B cell (primary cell): ENCODE data around the gene GALNT10. TPM values are rescaled to one million over a fixed set of nuclear protein-coding genes. Genes with fewer than 3 reads are reported as not detected.

Experiments
- ATAC-seq: fragments of 200-7000 bp; cut with Tn5 transposase; one replicate; pipeline ENCODE4 v1.10.0; 2021; ENCODE audit warnings: low read depth, mild to moderate bottlenecking, moderate number of reproducible peaks, moderate library complexity
- CTCF ChIA-PET: fragments of 350-600 bp; sonication (Branson Sonifier 250); formaldehyde crosslinking; loops from one replicate; lab custom pipeline; 2021; ENCODE audit warnings: antibody characterized with exemption, inconsistent platforms; lab: Charles Lee
- POLR2A ChIA-PET: fragments of 350-600 bp; sonication (Branson Sonifier 250); formaldehyde crosslinking; loops from one replicate; lab custom pipeline; 2021; ENCODE audit warnings: antibody characterized with exemption; lab: Charles Lee
- DNase-seq: peaks from one replicate; pipeline ENCODE4 v3.0.0; 2013
- H2AFZ ChIP-seq: 2 replicates; pipeline ENCODE4 v1.6.1; 2012; ENCODE audit warnings: mild to moderate bottlenecking, low read depth, low read length; ENCODE audit not compliant: insufficient read depth, poor library complexity, severe bottlenecking
- H3K27ac ChIP-seq, 2 donors: 1 replicate in 1 of 2; 2 replicates in 1 of 2; pipeline ENCODE4 v1.5.1; 2012 to 2013; ENCODE audit warnings: low read length in 2 of 2, mild to moderate bottlenecking in 2 of 2, moderate library complexity in 1 of 2
- H3K27me3 ChIP-seq, 4 experiments: fragments of 200-600 bp in 1 of 4; sonication (generic) in 1 of 4; replicated peaks in 1 of 4; 1 replicate in 2 of 4; 2 replicates in 2 of 4; pipeline versions ENCODE4 v1.6.1 to v1.7.0; 2013 to 2016; ENCODE audit warnings: low read length in 3 of 4, mild to moderate bottlenecking in 2 of 4, mixed read lengths in 1 of 4, moderate library complexity in 1 of 4; ENCODE audit not compliant: insufficient read depth in 4 of 4, control insufficient read depth in 3 of 4; ENCODE audit errors: control extremely low read depth in 1 of 4
- H3K36me3 ChIP-seq, 2 experiments: replicated peaks in 1 of 2; 1 replicate in 1 of 2; 2 replicates in 1 of 2; pipeline versions ENCODE4 v1.6.1 to v1.7.1; 2013; ENCODE audit warnings: low read length in 1 of 2; ENCODE audit not compliant: insufficient read depth in 2 of 2, control insufficient read depth in 1 of 2; ENCODE audit errors: control extremely low read depth in 1 of 2, extremely low read depth in 1 of 2
- H3K4me1 ChIP-seq, 2 donors: fragments of 200-600 bp in 1 of 2; sonication (generic) in 1 of 2; 1 replicate in 1 of 2; 2 replicates in 1 of 2; pipeline versions ENCODE4 v1.5.1 to v1.6.1; 2013 to 2017; ENCODE audit warnings: low read length in 2 of 2; ENCODE audit not compliant: control insufficient read depth in 2 of 2, insufficient read depth in 2 of 2
- H3K4me2 ChIP-seq: replicated peaks from 2 replicates; pipeline ENCODE3; 2012; ENCODE audit warnings: mild to moderate bottlenecking, low read depth, low read length; ENCODE audit not compliant: poor library complexity, severe bottlenecking
- H3K4me3 ChIP-seq, 5 experiments: fragments of 200-600 bp in 1 of 5; sonication (generic) in 1 of 5; 1 replicate in 3 of 5; 2 replicates in 2 of 5; pipeline versions ENCODE4 v1.5.1 to v1.7.0; 2011 to 2016; ENCODE audit warnings: low read length in 4 of 5, mild to moderate bottlenecking in 4 of 5, low read depth in 2 of 5, control low read depth in 1 of 5, moderate library complexity in 1 of 5; ENCODE audit not compliant: insufficient read depth in 1 of 5; ENCODE audit errors: control extremely low read depth in 1 of 5, extremely low read depth in 1 of 5
- H3K79me2 ChIP-seq: fragments of 200-600 bp; sonication (generic); one replicate; pipeline ENCODE4 v1.6.0; 2016; ENCODE audit warnings: low read length; ENCODE audit not compliant: control insufficient read depth, insufficient read depth
- H3K9ac ChIP-seq: fragments of 200-600 bp; sonication (generic); 2 replicates; pipeline ENCODE4 v1.6.1; 2017; ENCODE audit warnings: mild to moderate bottlenecking, low read length, moderate library complexity
- H3K9me3 ChIP-seq, 3 donors: one replicate each; pipeline versions ENCODE4 v1.6.1 to v1.7.1; 2013; ENCODE audit warnings: low read length in 2 of 3; ENCODE audit not compliant: control insufficient read depth in 2 of 3, insufficient read depth in 1 of 3; ENCODE audit errors: control extremely low read depth in 1 of 3
- H4K20me1 ChIP-seq: 2 replicates; pipeline ENCODE4 v1.6.0; 2012; ENCODE audit warnings: mild to moderate bottlenecking, low read length; ENCODE audit not compliant: insufficient read depth, control insufficient read depth, poor library complexity, severe bottlenecking
- H3K27ac Mint-ChIP-seq: one replicate; pipeline ENCODE4 v1.8.0; 2021; ENCODE audit warnings: mixed read lengths
- H3K27me3 Mint-ChIP-seq: one replicate; pipeline ENCODE4 v1.8.0; 2021; ENCODE audit warnings: mixed read lengths
- H3K4me1 Mint-ChIP-seq: one replicate; pipeline ENCODE4 v1.8.0; 2021; ENCODE audit warnings: mixed read lengths
- H3K4me3 Mint-ChIP-seq: one replicate; pipeline ENCODE4 v1.8.0; 2021; ENCODE audit warnings: mixed read lengths
- H3K9me3 Mint-ChIP-seq: one replicate; pipeline ENCODE4 v1.8.0; 2022; ENCODE audit warnings: mixed read lengths; ENCODE audit not compliant: insufficient read depth
- CTCF ChIP-seq: fragments of 200-600 bp; IDR thresholded peaks from one replicate; pipeline ENCODE4 v1.8.0; 2022; ENCODE audit warnings: antibody characterized with exemption, mild to moderate bottlenecking
- EZH2 ChIP-seq: IDR thresholded peaks from 2 replicates; pipeline ENCODE4 v1.6.1; 2012; ENCODE audit warnings: borderline replicate concordance, low read depth, mild to moderate bottlenecking, moderate library complexity, low read length; ENCODE audit not compliant: insufficient read depth, poor library complexity, severe bottlenecking
- WGBS: methylation state at CpG from one replicate; pipeline ENCODE4 v1.1.5; 2013; ENCODE audit warnings: missing lambda C conversion rate; ENCODE audit not compliant: insufficient coverage; 5-methylcytosine and 5-hydroxymethylcytosine counted together
- intact Hi-C: fragments of 100-400 bp; cut with micrococcal nuclease; formaldehyde crosslinking; loops from one replicate; pipeline ENCODE4 v1.10.0; 2022
- polyA plus RNA-seq: library from polyadenylated mRNA; depleted of rRNA; stranded (reverse); fragments of >200 nt; gene quantifications from 2 replicates; pipeline ENCODE4 v1.2.3, GENCODE V29; 2012
- total RNA-seq, 2 donors: library from RNA; stranded (reverse); fragments of 120-200 nt in 1 of 2; gene quantifications; 1 replicate in 1 of 2; 2 replicates in 1 of 2; pipeline versions ENCODE4 v1.2.3 to v1.2.4, GENCODE V29; 2013 to 2022

The GALNT10 gene
- total and polyA plus RNA-seq, 2 donors (not counting 1 experiment from before 2014, with no cell fraction given) = 27.7 to 42.8 TPM

DNA sequence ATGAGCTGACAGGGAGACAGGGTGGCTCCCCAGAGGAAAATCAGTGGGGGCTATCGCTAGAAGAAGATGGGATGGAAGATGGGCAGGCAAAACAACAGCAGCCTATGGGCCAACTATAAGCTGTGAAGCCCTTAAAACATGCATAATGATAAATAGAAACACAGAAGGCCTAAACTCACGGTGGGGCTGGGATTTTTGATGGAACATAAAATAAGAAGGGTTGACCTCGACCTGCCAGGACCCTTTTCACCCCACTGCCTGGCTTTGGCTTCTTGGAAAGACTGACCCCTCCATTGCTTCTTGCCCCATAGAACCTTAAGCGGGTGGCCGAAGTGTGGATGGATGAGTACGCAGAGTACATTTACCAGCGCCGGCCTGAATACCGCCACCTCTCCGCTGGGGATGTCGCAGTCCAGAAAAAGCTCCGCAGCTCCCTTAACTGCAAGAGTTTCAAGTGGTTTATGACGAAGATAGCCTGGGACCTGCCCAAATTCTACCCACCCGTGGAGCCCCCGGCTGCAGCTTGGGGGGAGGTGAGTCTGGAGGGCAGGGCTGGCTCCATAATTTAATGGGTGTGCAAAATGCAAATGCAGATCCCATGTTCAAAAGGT is 218.8 kb downstream of the GALNT10 start:
- H3K4me2 ChIP-seq = no peak overlapping the region
- peaks cover 2 to 57% of the 10 kb centered on the region in 2 experiments for H3K36me3 ChIP-seq
- H3K4me1 ChIP-seq = peaks cover 3 to 11% of the 10 kb centered on the region in 2 donors
- DNase-seq (no peak), ATAC-seq (no peak)
- H2AFZ ChIP-seq = no peak overlapping the region
- no peak overlapping the region for H3K9ac ChIP-seq
- intact Hi-C loops = no loop called here
- TF ChIP-seq EZH2 (no peak), CTCF (no peak)
- no peaks in the 10 kb centered on the region for H3K9me3 ChIP-seq
- no peaks in the 10 kb centered on the region for H3K27me3 Mint-ChIP-seq
- ChIA-PET POLR2A (no interaction called here), CTCF (interaction anchor here (0.6 to 9.3 kb wide), 3 partner anchors 11 to 339 kb away, joined by 3 to 295 read pairs (median 3); no protein-coding TSS in a partner anchor)
- no peak overlapping the region for H3K27ac ChIP-seq
- H3K4me3 Mint-ChIP-seq = no peak overlapping the region
- no peak overlapping the region for H3K27ac Mint-ChIP-seq
- no peak overlapping the region for H3K4me3 ChIP-seq
- H4K20me1 ChIP-seq = no peaks in the 10 kb centered on the region
- no peaks in the 10 kb centered on the region for H3K79me2 ChIP-seq
- H3K27me3 ChIP-seq = no peaks in the 10 kb centered on the region
- WGBS = 96% methylated on average over 14 of the region's 15 CpGs
- peaks cover 11% of the 10 kb centered on the region for H3K4me1 Mint-ChIP-seq
- H3K9me3 Mint-ChIP-seq = no peaks in the 10 kb centered on the region

- ATAC-seq = no peak
- CTCF ChIA-PET = interaction anchor here (9.3 kb wide), 1 partner anchor 340 kb away, joined by 295 read pairs; no protein-coding TSS in a partner anchor
Measured at GRCh38 chr5:154410008-154410407, 219.5 kb downstream of the GALNT10 start.

More at GRCh38 chr5:154410008-154410407, 219.5 kb downstream of the GALNT10 start:
- intact Hi-C loops = no loop called here
- Histone ChIP-seq H3K4me3 (no peak overlapping the region), H3K27ac (no peak overlapping the region), H3K27me3 (no peaks in the 10 kb centered on the region), H4K20me1 (no peaks in the 10 kb centered on the region), H3K4me2 (no peak overlapping the region), H3K9me3 (no peaks in the 10 kb centered on the region), H3K79me2 (no peaks in the 10 kb centered on the region), H3K4me1 (peaks cover 3 to 7% of the 10 kb centered on the region in 2 donors), H3K36me3 (peaks cover 2 to 58% of the 10 kb centered on the region in 2 experiments), H3K9ac (no peak overlapping the region), H2AFZ (no peak overlapping the region)
- Mint-ChIP-seq H3K27me3 (no peaks in the 10 kb centered on the region), H3K4me1 (peaks cover 7% of the 10 kb centered on the region), H3K9me3 (no peaks in the 10 kb centered on the region), H3K4me3 (no peak overlapping the region), H3K27ac (no peak overlapping the region)
- POLR2A ChIA-PET = no interaction called here
- TF ChIP-seq EZH2 (no peak), CTCF (no peak)
- no peak for DNase-seq
